K562 (cell line): ENCODE measurements around the gene MAP3K2. TPM values are rescaled to one million over a fixed set of nuclear protein-coding genes. Genes with fewer than 3 reads are reported as not detected.
A peak's percentile ranks its signal among the peaks of the same experiment; 100 is the strongest.

Source experiments
- GATAD2B ChIP-seq: fragments of 450-650 bp; IDR thresholded peaks from 2 replicates; pipeline ENCODE4 v1.6.1; 2017; ENCODE audit warnings: mild to moderate bottlenecking, borderline replicate concordance
- RBM39 ChIP-seq: fragments of 200-400 bp; formaldehyde crosslinking; optimal IDR thresholded peaks from 2 replicates; pipeline ENCODE3; 2018; ENCODE audit warnings: low read depth, low read length
- SMAD3 ChIP-seq: fragments of 450-650 bp; formaldehyde crosslinking; conservative IDR thresholded peaks from 2 replicates; pipeline ENCODE4 v1.4.0; 2020; ENCODE audit warnings: mild to moderate bottlenecking
- TCFL5 ChIP-seq: fragments of 250-450 bp; sonication (Bioruptor Pico); conservative IDR thresholded peaks from 2 replicates; pipeline ENCODE4 v1.6.1; 2021; ENCODE audit warnings: mild to moderate bottlenecking, moderate library complexity, matching md5 sums
- ZNF699 ChIP-seq: fragments of 250-450 bp; sonication (Bioruptor Pico); IDR thresholded peaks from 2 replicates; pipeline ENCODE4 v1.8.0; 2021; ENCODE audit warnings: mild to moderate bottlenecking, moderate library complexity; ENCODE audit not compliant: insufficient replicate concordance
- polyA plus RNA-seq, 8 experiments: library from polyadenylated mRNA; depleted of rRNA in 4 of 8; stranded (reverse) in 5 of 8; unstranded in 3 of 8; fragments of >200 nt; fragmentation: Nextera tagmentation in 2 of 8; fragmentation: Illumina TruSeq in 1 of 8; extraction: Ambion mirVana in 2 of 8; extraction: Trizol in 1 of 8; gene quantifications; 2 replicates each; pipeline versions ENCODE4 v1.2.1 to v1.2.3, GENCODE V29; 2011 to 2014; ENCODE audit warnings: inconsistent platforms in 1 of 8, missing spikeins in 1 of 8
- total RNA-seq, 7 experiments: library from RNA; depleted of rRNA in 6 of 7; stranded (reverse); fragments of >200 nt in 6 of 7; fragmentation: Illumina TruSeq in 2 of 7; extraction: Trizol in 2 of 7; gene quantifications; 2 replicates each; pipeline versions ENCODE4 v1.2.1 to v1.2.3, GENCODE V29; 2011 to 2021; ENCODE audit warnings: low replicate concordance in 1 of 7
- TF ChIP-seq, protein P1 (sequence below): fragments of 450-650 bp; IDR thresholded peaks from 2 replicates; pipeline ENCODE4 v1.6.1; 2017; ENCODE audit warnings: antibody characterized with exemption, mild to moderate bottlenecking
- TF ChIP-seq, protein P2 (sequence below): fragments of 450-650 bp; IDR thresholded peaks from 2 replicates; pipeline ENCODE4 v1.6.1; 2016; ENCODE audit warnings: mild to moderate bottlenecking, moderate library complexity
- TF ChIP-seq, protein P3 (sequence below): sonication (generic); IDR thresholded peaks from 2 replicates; pipeline ENCODE4 v1.6.1; 2016

The MAP3K2 gene
- total and polyA plus RNA-seq, 9 of the 15 experiments (the other 6 are each of a cell fraction or from before 2014, with no cell fraction given) = 1.2 to 14.2 (median 5.7) TPM

GRCh38 chr2:127408004-127408806 is 20.4 kb upstream of the MAP3K2 start (continued):
- TF ChIP-seq, protein P1, sequence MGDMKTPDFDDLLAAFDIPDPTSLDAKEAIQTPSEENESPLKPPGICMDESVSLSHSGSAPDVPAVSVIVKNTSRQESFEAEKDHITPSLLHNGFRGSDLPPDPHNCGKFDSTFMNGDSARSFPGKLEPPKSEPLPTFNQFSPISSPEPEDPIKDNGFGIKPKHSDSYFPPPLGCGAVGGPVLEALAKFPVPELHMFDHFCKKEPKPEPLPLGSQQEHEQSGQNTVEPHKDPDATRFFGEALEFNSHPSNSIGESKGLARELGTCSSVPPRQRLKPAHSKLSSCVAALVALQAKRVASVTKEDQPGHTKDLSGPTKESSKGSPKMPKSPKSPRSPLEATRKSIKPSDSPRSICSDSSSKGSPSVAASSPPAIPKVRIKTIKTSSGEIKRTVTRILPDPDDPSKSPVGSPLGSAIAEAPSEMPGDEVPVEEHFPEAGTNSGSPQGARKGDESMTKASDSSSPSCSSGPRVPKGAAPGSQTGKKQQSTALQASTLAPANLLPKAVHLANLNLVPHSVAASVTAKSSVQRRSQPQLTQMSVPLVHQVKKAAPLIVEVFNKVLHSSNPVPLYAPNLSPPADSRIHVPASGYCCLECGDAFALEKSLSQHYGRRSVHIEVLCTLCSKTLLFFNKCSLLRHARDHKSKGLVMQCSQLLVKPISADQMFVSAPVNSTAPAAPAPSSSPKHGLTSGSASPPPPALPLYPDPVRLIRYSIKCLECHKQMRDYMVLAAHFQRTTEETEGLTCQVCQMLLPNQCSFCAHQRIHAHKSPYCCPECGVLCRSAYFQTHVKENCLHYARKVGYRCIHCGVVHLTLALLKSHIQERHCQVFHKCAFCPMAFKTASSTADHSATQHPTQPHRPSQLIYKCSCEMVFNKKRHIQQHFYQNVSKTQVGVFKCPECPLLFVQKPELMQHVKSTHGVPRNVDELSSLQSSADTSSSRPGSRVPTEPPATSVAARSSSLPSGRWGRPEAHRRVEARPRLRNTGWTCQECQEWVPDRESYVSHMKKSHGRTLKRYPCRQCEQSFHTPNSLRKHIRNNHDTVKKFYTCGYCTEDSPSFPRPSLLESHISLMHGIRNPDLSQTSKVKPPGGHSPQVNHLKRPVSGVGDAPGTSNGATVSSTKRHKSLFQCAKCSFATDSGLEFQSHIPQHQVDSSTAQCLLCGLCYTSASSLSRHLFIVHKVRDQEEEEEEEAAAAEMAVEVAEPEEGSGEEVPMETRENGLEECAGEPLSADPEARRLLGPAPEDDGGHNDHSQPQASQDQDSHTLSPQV = peak; percentile 79
- TF ChIP-seq TCFL5 (no peak), RBM39 (no peak), GATAD2B (peak; percentile 94), SMAD3 (CRISPR knock-in tag) (no peak), ZNF699 (CRISPR knock-in tag) (no peak)
- TF ChIP-seq, protein P2, sequence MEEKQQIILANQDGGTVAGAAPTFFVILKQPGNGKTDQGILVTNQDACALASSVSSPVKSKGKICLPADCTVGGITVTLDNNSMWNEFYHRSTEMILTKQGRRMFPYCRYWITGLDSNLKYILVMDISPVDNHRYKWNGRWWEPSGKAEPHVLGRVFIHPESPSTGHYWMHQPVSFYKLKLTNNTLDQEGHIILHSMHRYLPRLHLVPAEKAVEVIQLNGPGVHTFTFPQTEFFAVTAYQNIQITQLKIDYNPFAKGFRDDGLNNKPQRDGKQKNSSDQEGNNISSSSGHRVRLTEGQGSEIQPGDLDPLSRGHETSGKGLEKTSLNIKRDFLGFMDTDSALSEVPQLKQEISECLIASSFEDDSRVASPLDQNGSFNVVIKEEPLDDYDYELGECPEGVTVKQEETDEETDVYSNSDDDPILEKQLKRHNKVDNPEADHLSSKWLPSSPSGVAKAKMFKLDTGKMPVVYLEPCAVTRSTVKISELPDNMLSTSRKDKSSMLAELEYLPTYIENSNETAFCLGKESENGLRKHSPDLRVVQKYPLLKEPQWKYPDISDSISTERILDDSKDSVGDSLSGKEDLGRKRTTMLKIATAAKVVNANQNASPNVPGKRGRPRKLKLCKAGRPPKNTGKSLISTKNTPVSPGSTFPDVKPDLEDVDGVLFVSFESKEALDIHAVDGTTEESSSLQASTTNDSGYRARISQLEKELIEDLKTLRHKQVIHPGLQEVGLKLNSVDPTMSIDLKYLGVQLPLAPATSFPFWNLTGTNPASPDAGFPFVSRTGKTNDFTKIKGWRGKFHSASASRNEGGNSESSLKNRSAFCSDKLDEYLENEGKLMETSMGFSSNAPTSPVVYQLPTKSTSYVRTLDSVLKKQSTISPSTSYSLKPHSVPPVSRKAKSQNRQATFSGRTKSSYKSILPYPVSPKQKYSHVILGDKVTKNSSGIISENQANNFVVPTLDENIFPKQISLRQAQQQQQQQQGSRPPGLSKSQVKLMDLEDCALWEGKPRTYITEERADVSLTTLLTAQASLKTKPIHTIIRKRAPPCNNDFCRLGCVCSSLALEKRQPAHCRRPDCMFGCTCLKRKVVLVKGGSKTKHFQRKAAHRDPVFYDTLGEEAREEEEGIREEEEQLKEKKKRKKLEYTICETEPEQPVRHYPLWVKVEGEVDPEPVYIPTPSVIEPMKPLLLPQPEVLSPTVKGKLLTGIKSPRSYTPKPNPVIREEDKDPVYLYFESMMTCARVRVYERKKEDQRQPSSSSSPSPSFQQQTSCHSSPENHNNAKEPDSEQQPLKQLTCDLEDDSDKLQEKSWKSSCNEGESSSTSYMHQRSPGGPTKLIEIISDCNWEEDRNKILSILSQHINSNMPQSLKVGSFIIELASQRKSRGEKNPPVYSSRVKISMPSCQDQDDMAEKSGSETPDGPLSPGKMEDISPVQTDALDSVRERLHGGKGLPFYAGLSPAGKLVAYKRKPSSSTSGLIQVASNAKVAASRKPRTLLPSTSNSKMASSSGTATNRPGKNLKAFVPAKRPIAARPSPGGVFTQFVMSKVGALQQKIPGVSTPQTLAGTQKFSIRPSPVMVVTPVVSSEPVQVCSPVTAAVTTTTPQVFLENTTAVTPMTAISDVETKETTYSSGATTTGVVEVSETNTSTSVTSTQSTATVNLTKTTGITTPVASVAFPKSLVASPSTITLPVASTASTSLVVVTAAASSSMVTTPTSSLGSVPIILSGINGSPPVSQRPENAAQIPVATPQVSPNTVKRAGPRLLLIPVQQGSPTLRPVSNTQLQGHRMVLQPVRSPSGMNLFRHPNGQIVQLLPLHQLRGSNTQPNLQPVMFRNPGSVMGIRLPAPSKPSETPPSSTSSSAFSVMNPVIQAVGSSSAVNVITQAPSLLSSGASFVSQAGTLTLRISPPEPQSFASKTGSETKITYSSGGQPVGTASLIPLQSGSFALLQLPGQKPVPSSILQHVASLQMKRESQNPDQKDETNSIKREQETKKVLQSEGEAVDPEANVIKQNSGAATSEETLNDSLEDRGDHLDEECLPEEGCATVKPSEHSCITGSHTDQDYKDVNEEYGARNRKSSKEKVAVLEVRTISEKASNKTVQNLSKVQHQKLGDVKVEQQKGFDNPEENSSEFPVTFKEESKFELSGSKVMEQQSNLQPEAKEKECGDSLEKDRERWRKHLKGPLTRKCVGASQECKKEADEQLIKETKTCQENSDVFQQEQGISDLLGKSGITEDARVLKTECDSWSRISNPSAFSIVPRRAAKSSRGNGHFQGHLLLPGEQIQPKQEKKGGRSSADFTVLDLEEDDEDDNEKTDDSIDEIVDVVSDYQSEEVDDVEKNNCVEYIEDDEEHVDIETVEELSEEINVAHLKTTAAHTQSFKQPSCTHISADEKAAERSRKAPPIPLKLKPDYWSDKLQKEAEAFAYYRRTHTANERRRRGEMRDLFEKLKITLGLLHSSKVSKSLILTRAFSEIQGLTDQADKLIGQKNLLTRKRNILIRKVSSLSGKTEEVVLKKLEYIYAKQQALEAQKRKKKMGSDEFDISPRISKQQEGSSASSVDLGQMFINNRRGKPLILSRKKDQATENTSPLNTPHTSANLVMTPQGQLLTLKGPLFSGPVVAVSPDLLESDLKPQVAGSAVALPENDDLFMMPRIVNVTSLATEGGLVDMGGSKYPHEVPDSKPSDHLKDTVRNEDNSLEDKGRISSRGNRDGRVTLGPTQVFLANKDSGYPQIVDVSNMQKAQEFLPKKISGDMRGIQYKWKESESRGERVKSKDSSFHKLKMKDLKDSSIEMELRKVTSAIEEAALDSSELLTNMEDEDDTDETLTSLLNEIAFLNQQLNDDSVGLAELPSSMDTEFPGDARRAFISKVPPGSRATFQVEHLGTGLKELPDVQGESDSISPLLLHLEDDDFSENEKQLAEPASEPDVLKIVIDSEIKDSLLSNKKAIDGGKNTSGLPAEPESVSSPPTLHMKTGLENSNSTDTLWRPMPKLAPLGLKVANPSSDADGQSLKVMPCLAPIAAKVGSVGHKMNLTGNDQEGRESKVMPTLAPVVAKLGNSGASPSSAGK = peak; percentile 49; the same call in 1 of the 2 replicates
- TF ChIP-seq, protein P3, sequence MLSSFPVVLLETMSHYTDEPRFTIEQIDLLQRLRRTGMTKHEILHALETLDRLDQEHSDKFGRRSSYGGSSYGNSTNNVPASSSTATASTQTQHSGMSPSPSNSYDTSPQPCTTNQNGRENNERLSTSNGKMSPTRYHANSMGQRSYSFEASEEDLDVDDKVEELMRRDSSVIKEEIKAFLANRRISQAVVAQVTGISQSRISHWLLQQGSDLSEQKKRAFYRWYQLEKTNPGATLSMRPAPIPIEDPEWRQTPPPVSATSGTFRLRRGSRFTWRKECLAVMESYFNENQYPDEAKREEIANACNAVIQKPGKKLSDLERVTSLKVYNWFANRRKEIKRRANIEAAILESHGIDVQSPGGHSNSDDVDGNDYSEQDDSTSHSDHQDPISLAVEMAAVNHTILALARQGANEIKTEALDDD = no peak
